H1 (cell line): Measurements from ENCODE around the gene EEF1AKMT1. TPM values are rescaled to one million over a fixed set of nuclear protein-coding genes. Genes with fewer than 3 reads are reported as not detected.

Experiments
- CTCF ChIA-PET: fragments of 300-600 bp; sonication (Branson Sonifier 250); formaldehyde crosslinking; loops from one replicate; lab custom pipeline; 2021; ENCODE audit not compliant: partially characterized antibody; lab: Charles Lee
- POLR2A ChIA-PET: fragments of 300-600 bp; sonication (Branson Sonifier 250); formaldehyde crosslinking; loops from one replicate; lab custom pipeline; 2021; ENCODE audit warnings: inconsistent platforms; ENCODE audit not compliant: partially characterized antibody; lab: Charles Lee
- DNase-seq, 2 experiments: peaks; one replicate each; pipeline versions ENCODE4 v3.0.0 to v3.0.0-alpha.2; 2010 to 2022; ENCODE audit warnings: low spot score in 2 of 2, low read depth in 1 of 2, mixed read lengths in 1 of 2
- FAIRE-seq: peaks from 2 replicates; lab custom pipeline; 2011; peaks lifted over from hg19 to GRCh38; lab: Jason Lieb, UNC
- H2AFZ ChIP-seq: 2 replicates; pipeline ENCODE4 v1.8.1; 2012; ENCODE audit warnings: low read length, inconsistent platforms
- H2AK5ac ChIP-seq: 2 replicates; pipeline ENCODE4 v1.6.1; 2013; ENCODE audit warnings: low read depth, low read length
- H2BK120ac ChIP-seq: replicated peaks from 2 replicates; pipeline ENCODE3; 2013; ENCODE audit warnings: low read depth, low read length, inconsistent platforms
- H2BK12ac ChIP-seq: 2 replicates; pipeline ENCODE4 v1.6.1; 2013; ENCODE audit warnings: low read depth, low read length
- H2BK15ac ChIP-seq: 2 replicates; pipeline ENCODE4 v1.6.1; 2013; ENCODE audit warnings: low read length
- H2BK20ac ChIP-seq: 2 replicates; pipeline ENCODE4 v1.6.1; 2013; ENCODE audit warnings: low read length
- H2BK5ac ChIP-seq: 2 replicates; pipeline ENCODE4 v1.6.1; 2013; ENCODE audit warnings: low read depth, low read length
- H3K14ac ChIP-seq: 2 replicates; pipeline ENCODE4 v1.6.1; 2013; ENCODE audit warnings: inconsistent platforms; ENCODE audit not compliant: insufficient read length
- H3K18ac ChIP-seq: 2 replicates; pipeline ENCODE4 v1.6.1; 2013; ENCODE audit warnings: low read length; ENCODE audit errors: extremely low read depth
- H3K23ac ChIP-seq: 2 replicates; pipeline ENCODE4 v1.6.1; 2013; ENCODE audit warnings: inconsistent platforms; ENCODE audit not compliant: insufficient read length
- H3K23me2 ChIP-seq: 2 replicates; pipeline ENCODE4 v1.6.1; 2013; ENCODE audit warnings: low read depth, low read length
- H3K27ac ChIP-seq: 2 replicates; pipeline ENCODE4 v1.6.1; 2011; ENCODE audit warnings: low read depth, low read length, inconsistent platforms
- H3K27me3 ChIP-seq, 4 experiments: replicated peaks in 1 of 4; 1 replicate in 1 of 4; 2 replicates in 3 of 4; pipeline versions ENCODE4 v1.6.1 to v1.8.1; 2011 to 2013; ENCODE audit warnings: low read length in 3 of 4, mild to moderate bottlenecking in 3 of 4, inconsistent platforms in 2 of 4, mixed read lengths in 2 of 4, moderate library complexity in 1 of 4; ENCODE audit not compliant: control insufficient read depth in 3 of 4, insufficient read depth in 3 of 4; ENCODE audit errors: extremely low read depth in 1 of 4
- H3K36me3 ChIP-seq, 4 experiments: 2 replicates each; pipeline versions ENCODE4 v1.6.1 to v1.8.1; 2011 to 2013; ENCODE audit warnings: mild to moderate bottlenecking in 4 of 4, low read length in 3 of 4, moderate library complexity in 2 of 4, control low read depth in 1 of 4, inconsistent platforms in 1 of 4; ENCODE audit not compliant: insufficient read depth in 4 of 4, control insufficient read depth in 2 of 4
- H3K4ac ChIP-seq: replicated peaks from 2 replicates; pipeline ENCODE3; 2013; ENCODE audit warnings: low read length, low read depth, mixed read lengths, inconsistent platforms; ENCODE audit not compliant: insufficient read length
- H3K4me1 ChIP-seq, 4 experiments: replicated peaks in 1 of 4; 1 replicate in 1 of 4; 2 replicates in 3 of 4; pipeline versions ENCODE4 v1.6.1 to v1.8.1; 2011 to 2013; ENCODE audit warnings: low read length in 3 of 4, inconsistent platforms in 2 of 4, mixed read lengths in 1 of 4; ENCODE audit not compliant: insufficient read depth in 4 of 4, control insufficient read depth in 3 of 4
- H3K4me2 ChIP-seq, 2 experiments: 2 replicates each; pipeline versions ENCODE4 v1.6.1 to v1.8.1; 2011 to 2013; ENCODE audit warnings: low read depth in 2 of 2, low read length in 2 of 2, control low read depth in 1 of 2, inconsistent platforms in 1 of 2, mild to moderate bottlenecking in 1 of 2; ENCODE audit not compliant: insufficient read depth in 1 of 2
- H3K4me3 ChIP-seq, 4 experiments: fragments of 200-600, 300-600 bp in 1 of 4; sonication (generic), shearing (Covaris generic), sonication (Bioruptor Twin) in 1 of 4; 2 replicates each; pipeline versions ENCODE4 v1.5.1 to v1.8.1; 2011 to 2016; ENCODE audit warnings: low read length in 4 of 4, low read depth in 3 of 4, control low read depth in 2 of 4, inconsistent platforms in 2 of 4, mild to moderate bottlenecking in 2 of 4, mixed read lengths in 1 of 4, moderate library complexity in 1 of 4; ENCODE audit not compliant: insufficient read depth in 2 of 4; ENCODE audit errors: extremely low read depth in 1 of 4
- H3K56ac ChIP-seq: replicated peaks from 2 replicates; pipeline ENCODE3; 2013; ENCODE audit warnings: low read depth, mild to moderate bottlenecking, mixed read lengths, low read length, inconsistent platforms; ENCODE audit not compliant: insufficient read length
- H3K79me1 ChIP-seq: 2 replicates; pipeline ENCODE4 v1.6.1; 2013; ENCODE audit warnings: low read depth, low read length, control low read depth
- H3K79me2 ChIP-seq, 2 experiments: 2 replicates each; pipeline versions ENCODE4 v1.6.1 to v1.8.1; 2012 to 2013; ENCODE audit warnings: low read length in 2 of 2, mild to moderate bottlenecking in 2 of 2, inconsistent platforms in 1 of 2; ENCODE audit not compliant: insufficient read depth in 2 of 2, control insufficient read depth in 1 of 2
- H3K9ac ChIP-seq, 4 experiments: replicated peaks in 1 of 4; 1 replicate in 1 of 4; 2 replicates in 3 of 4; pipeline versions ENCODE4 v1.6.1 to v1.8.1; 2011 to 2013; ENCODE audit warnings: low read depth in 3 of 4, low read length in 3 of 4, control low read depth in 2 of 4, mild to moderate bottlenecking in 2 of 4, moderate library complexity in 2 of 4, inconsistent platforms in 1 of 4; ENCODE audit errors: extremely low read depth in 1 of 4
- H3K9me3 ChIP-seq, 2 experiments: 2 replicates each; pipeline versions ENCODE4 v1.6.1 to v1.8.1; 2012 to 2013; ENCODE audit warnings: mild to moderate bottlenecking in 2 of 2, moderate library complexity in 2 of 2, control low read depth in 1 of 2, inconsistent platforms in 1 of 2, low read depth in 1 of 2, low read length in 1 of 2, mixed read lengths in 1 of 2; ENCODE audit not compliant: insufficient read depth in 2 of 2
- H4K20me1 ChIP-seq, 2 experiments: replicated peaks in 1 of 2; 2 replicates each; pipeline versions ENCODE3 to v1.8.1; 2011 to 2013; ENCODE audit warnings: inconsistent platforms in 2 of 2, low read length in 2 of 2, mild to moderate bottlenecking in 1 of 2; ENCODE audit not compliant: insufficient read depth in 2 of 2, control insufficient read depth in 1 of 2
- H4K5ac ChIP-seq: 2 replicates; pipeline ENCODE4 v1.6.1; 2013; ENCODE audit warnings: low read length, low read depth, mixed read lengths, inconsistent platforms; ENCODE audit not compliant: insufficient read length
- H4K8ac ChIP-seq: 2 replicates; pipeline ENCODE4 v1.8.0; 2013; ENCODE audit warnings: mild to moderate bottlenecking, moderate library complexity, low read length, inconsistent platforms; ENCODE audit not compliant: insufficient read depth; ENCODE audit errors: extremely low read depth
- H4K91ac ChIP-seq: replicated peaks from 2 replicates; pipeline ENCODE3; 2013; ENCODE audit warnings: low read length, mixed read lengths, inconsistent platforms; ENCODE audit not compliant: insufficient read length
- ASH2L ChIP-seq: fragments of 200-600, 300-600 bp; sonication (generic); IDR thresholded peaks from one replicate; pipeline ENCODE4 v1.7.1; 2017; ENCODE audit warnings: low read length
- FOSL1 ChIP-seq: IDR thresholded peaks from 2 replicates; pipeline ENCODE4 v1.6.1; 2011; ENCODE audit warnings: mild to moderate bottlenecking, low read depth, low read length, moderate library complexity; ENCODE audit not compliant: insufficient read depth
- GTF2F1 ChIP-seq: IDR thresholded peaks from 2 replicates; pipeline ENCODE4 v1.6.1; 2012; ENCODE audit warnings: low read depth, low read length, improper control_type of control experiment, borderline replicate concordance
- HDAC2 ChIP-seq, 2 experiments: fragments of 300-600 bp in 1 of 2; sonication (generic) in 1 of 2; IDR thresholded peaks; 2 replicates each; pipeline ENCODE4 v1.6.1; 2011 to 2012; ENCODE audit warnings: low read depth in 2 of 2, low read length in 2 of 2, mild to moderate bottlenecking in 2 of 2, moderate library complexity in 2 of 2, borderline replicate concordance in 1 of 2, inconsistent platforms in 1 of 2
- HDAC6 ChIP-seq: IDR thresholded peaks from one replicate; pipeline ENCODE4 v1.7.1; 2012; ENCODE audit warnings: low read depth, mild to moderate bottlenecking, inconsistent platforms, low read length, moderate library complexity
- KDM4A ChIP-seq: IDR thresholded peaks from one replicate; pipeline ENCODE4 v1.7.1; 2012; ENCODE audit warnings: low read depth, mild to moderate bottlenecking, moderate library complexity, low read length, inconsistent platforms; ENCODE audit not compliant: severe bottlenecking
- NRF1 ChIP-seq: IDR thresholded peaks from 2 replicates; pipeline ENCODE4 v1.6.1; 2011; ENCODE audit warnings: mild to moderate bottlenecking, low read depth, low read length, improper control_type of control experiment
- PHF8 ChIP-seq: fragments of 200-600 bp; sonication (generic); conservative IDR thresholded peaks from 2 replicates; pipeline ENCODE4 v1.7.1; 2012; ENCODE audit warnings: low read depth, mild to moderate bottlenecking, inconsistent platforms, low read length, moderate library complexity
- POLR2A ChIP-seq, 2 experiments: IDR thresholded peaks; 1 replicate in 1 of 2; 2 replicates in 1 of 2; pipeline ENCODE4 v1.6.1; 2011; ENCODE audit warnings: low read depth in 2 of 2, low read length in 2 of 2, mild to moderate bottlenecking in 2 of 2; ENCODE audit errors: control extremely low read depth in 1 of 2
- POLR2AphosphoS5 ChIP-seq: IDR thresholded peaks from 2 replicates; pipeline ENCODE4 v1.6.1; 2011; ENCODE audit warnings: low read depth, low read length
- RAD21 ChIP-seq, 2 experiments: IDR thresholded peaks in 1 of 2; conservative IDR thresholded peaks in 1 of 2; 2 replicates each; pipeline ENCODE4 v1.6.1; 2011; ENCODE audit warnings: low read depth in 2 of 2, low read length in 2 of 2, improper control_type of control experiment in 1 of 2, inconsistent platforms in 1 of 2, mild to moderate bottlenecking in 1 of 2, moderate library complexity in 1 of 2
- SRF ChIP-seq: IDR thresholded peaks from 2 replicates; pipeline ENCODE4 v1.6.1; 2011; ENCODE audit warnings: mild to moderate bottlenecking, low read depth, low read length, moderate library complexity
- TEAD4 ChIP-seq: IDR thresholded peaks from 2 replicates; pipeline ENCODE4 v1.6.1; 2012; ENCODE audit warnings: low read depth, low read length, inconsistent platforms, mixed read lengths
- WGBS, 2 experiments: shearing (Covaris generic) in 1 of 2; methylation state at CpG; one replicate each; pipeline versions ENCODE4 v1.1.6 to v1.1.7; 2013 to 2015; ENCODE audit warnings: low lambda C conversion rate in 2 of 2, mixed read lengths in 2 of 2, inconsistent platforms in 1 of 2, low coverage in 1 of 2, missing lambda C conversion rate in 1 of 2; ENCODE audit not compliant: insufficient replicate concordance in 2 of 2, insufficient coverage in 1 of 2, insufficient read length in 1 of 2; ENCODE audit errors: extremely low coverage in 1 of 2, missing lambda C conversion rate in 1 of 2; 5-methylcytosine and 5-hydroxymethylcytosine counted together
- polyA plus RNA-seq, 7 experiments: library from polyadenylated mRNA; depleted of rRNA in 3 of 7; stranded (reverse) in 5 of 7; unstranded in 2 of 7; fragments of >200 nt in 5 of 7; fragments of 200-250 nt in 2 of 7; gene quantifications; 1 replicate in 5 of 7; 2 replicates in 1 of 7; 4 replicates in 1 of 7; pipeline versions ENCODE4 v1.2.1 to v1.2.3, GENCODE V29; 2011 to 2013; ENCODE audit warnings: missing spikeins in 2 of 7, mixed read lengths in 2 of 7
- total RNA-seq: library from RNA; stranded (reverse); fragmentation: NEBNext Ultra II Directional; extraction: Animal tissue kit (Norgen Biotek cat#: 25700); gene quantifications from 2 replicates; pipeline ENCODE4 v1.2.1, GENCODE V29; 2021
- TF ChIP-seq, protein P1 (sequence below): IDR thresholded peaks from 2 replicates; pipeline ENCODE4 v1.6.1; 2011; ENCODE audit warnings: low read depth, mild to moderate bottlenecking, low read length; ENCODE audit not compliant: insufficient read depth

The EEF1AKMT1 gene
- total and polyA plus RNA-seq, 2 of the 8 experiments (the other 6 are each of a cell fraction or from before 2014, with no cell fraction given), result 3.1 to 4.1 TPM

DNA sequence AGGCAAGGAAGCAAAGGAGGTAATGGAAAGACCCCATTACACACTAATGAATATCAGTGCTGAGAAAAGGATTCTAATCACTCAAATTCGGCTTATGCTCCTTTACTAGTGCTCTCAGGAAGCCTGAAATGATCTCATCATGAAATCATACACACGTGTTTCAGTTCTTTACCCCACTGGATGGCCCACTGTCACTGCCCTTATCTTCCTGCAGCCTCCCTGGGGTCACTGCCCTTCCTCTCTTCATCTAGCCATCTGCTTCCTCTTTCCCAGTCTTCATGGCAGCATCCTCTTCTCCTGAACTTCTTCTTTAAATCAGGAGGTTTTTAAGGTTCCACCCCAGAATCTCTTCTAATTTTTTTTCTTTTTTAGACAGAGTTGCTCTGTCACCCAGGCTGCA lies 27.9 kb upstream of the EEF1AKMT1 start:
- Histone ChIP-seq H3K4ac (no peak overlapping the region), H3K56ac (no peak overlapping the region), H2BK15ac (no peak overlapping the region), H3K18ac (no peak overlapping the region), H2AK5ac (no peak overlapping the region), H3K23me2 (no peaks in the 10 kb centered on the region; the same call in 1 of the 2 replicates), H3K14ac (no peak overlapping the region), H3K79me2 (no peaks in the 10 kb centered on the region), H2AFZ (no peak overlapping the region), H4K8ac (no peak overlapping the region), H2BK12ac (no peak overlapping the region), H3K4me2 (no peak overlapping the region), H2BK120ac (no peak overlapping the region), H3K9me3 (no peaks in the 10 kb centered on the region), H3K27ac (no peak overlapping the region), H4K5ac (no peak overlapping the region), H3K79me1 (no peaks in the 10 kb centered on the region), H3K4me3 (no peak overlapping the region), H3K9ac (no peak overlapping the region), H3K36me3 (peaks cover 2 to 29% (median 10%) of the 10 kb centered on the region in 4 experiments; a peak in 6 of 8 replicates), H2BK20ac (no peak overlapping the region), H3K23ac (no peak overlapping the region), H4K20me1 (peaks cover 0 to 1% of the 10 kb centered on the region in 2 experiments), H3K27me3 (no peaks in the 10 kb centered on the region), H4K91ac (no peak overlapping the region), H2BK5ac (no peak overlapping the region), H3K4me1 (no peaks in the 10 kb centered on the region)
- WGBS, 2 experiments, result 76% methylated on average over 2 of the region's 2 CpGs; no CpG with 5 or more reads in 1 of the 2 experiments
- FAIRE-seq, result no peak
- DNase-seq, result no peak
- POLR2A ChIA-PET, result no interaction called here
- CTCF ChIA-PET, result no interaction called here
- TF ChIP-seq POLR2A (IDR thresholded peaks at IDR 0.05; ENCODE audit: control extremely low read depth in 1 of 2, low read depth in 2 of 2, low read length in 2 of 2), result no peak
- TF ChIP-seq GTF2F1, result no peak
- TF ChIP-seq, protein P1, sequence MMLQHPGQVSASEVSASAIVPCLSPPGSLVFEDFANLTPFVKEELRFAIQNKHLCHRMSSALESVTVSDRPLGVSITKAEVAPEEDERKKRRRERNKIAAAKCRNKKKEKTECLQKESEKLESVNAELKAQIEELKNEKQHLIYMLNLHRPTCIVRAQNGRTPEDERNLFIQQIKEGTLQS, result no peak
- TF ChIP-seq ASH2L, result no peak
- no peak for TF ChIP-seq HDAC2 (IDR thresholded peaks at IDR 0.05; ENCODE audit: borderline replicate concordance in 1 of 2, low read depth in 2 of 2, low read length in 2 of 2)
- TF ChIP-seq PHF8, result no peak
- TF ChIP-seq RAD21 (IDR thresholded peaks at IDR 0.05 in 1 of 2, conservative IDR thresholded peaks at IDR 0.05 in 1 of 2; ENCODE audit: low read depth in 2 of 2, low read length in 2 of 2), result no peak
- no peak for TF ChIP-seq NRF1
- no peak for TF ChIP-seq FOSL1
- no peak for TF ChIP-seq SRF
- no peak for TF ChIP-seq TEAD4
- no peak for TF ChIP-seq POLR2AphosphoS5
- TF ChIP-seq KDM4A, result no peak
- no peak for TF ChIP-seq HDAC6
